ENCODE measurements around the gene PAX4. TPM values are rescaled to one million over a fixed set of nuclear protein-coding genes. Genes with fewer than 3 reads are reported as not detected.

PAX4 gene
- total and polyA plus RNA-seq, 9 of the 15 experiments (the other 6 are each of a cell fraction or from before 2014, with no cell fraction given): not detected

DNA sequence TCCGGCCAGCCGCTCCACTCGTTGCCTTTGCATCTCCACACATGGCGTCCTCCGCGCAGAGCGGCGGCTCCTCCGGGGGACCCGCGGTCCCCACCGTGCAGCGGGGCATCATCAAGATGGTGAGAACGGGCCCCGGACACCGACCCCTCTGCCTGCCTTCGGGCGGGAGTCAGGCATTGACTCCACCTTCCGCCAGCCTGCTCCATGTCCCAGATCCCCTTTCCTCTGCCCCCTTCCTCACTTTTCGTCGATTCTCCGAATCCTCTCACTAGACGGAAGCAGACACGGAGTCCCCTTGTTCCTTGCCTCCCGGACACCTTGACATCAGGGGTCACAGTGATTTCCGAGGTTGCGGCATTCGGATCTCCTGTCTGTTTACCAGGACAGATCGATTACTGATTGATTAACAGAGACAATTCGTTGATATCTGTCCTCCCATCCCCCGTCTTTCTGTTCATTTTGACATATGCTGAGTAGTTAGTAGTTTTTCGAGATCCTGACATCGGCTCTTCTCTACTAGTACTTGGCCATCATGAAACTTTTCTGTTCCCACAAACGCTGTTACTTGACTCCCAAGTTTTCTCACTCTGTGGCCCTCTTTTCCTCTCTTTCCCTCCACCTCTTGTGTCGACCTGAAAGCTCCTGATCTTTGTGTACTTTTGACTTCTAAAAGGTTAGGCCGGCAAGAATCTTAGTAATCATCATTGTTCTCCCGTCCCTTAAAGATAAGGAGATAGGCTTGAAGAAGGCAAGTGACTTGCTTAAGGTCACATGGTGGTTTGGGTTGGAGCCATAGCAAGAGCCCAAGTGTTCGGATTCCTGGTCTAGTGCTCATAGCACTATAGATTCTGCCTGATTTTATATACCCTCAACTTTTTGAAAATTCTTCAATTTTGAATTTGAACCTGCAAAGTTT is 34.6 kb upstream of the PAX4 start (continued):
- no peak; a peak in 2 of 4 replicates for TF ChIP-seq SIN3A (IDR thresholded peaks at IDR 0.05; ENCODE audit: borderline replicate concordance in 2 of 2, control insufficient read depth in 1 of 2, low read depth in 2 of 2, low read length in 2 of 2)
- TF ChIP-seq DACH1 (IDR thresholded peaks at IDR 0.05; ENCODE audit: partially characterized antibody): no peak
- TF ChIP-seq FOXJ2 (tag; IDR thresholded peaks at IDR 0.05): no peak
- no peak for TF ChIP-seq FUS (optimal IDR thresholded peaks at IDR 0.05; ENCODE audit: low read depth, low read length)
- TF ChIP-seq KLF6 (CRISPR knock-in tag; IDR thresholded peaks at IDR 0.05; ENCODE audit: borderline replicate concordance): no peak; the same call in 1 of the 2 replicates
- TF ChIP-seq, protein P1, sequence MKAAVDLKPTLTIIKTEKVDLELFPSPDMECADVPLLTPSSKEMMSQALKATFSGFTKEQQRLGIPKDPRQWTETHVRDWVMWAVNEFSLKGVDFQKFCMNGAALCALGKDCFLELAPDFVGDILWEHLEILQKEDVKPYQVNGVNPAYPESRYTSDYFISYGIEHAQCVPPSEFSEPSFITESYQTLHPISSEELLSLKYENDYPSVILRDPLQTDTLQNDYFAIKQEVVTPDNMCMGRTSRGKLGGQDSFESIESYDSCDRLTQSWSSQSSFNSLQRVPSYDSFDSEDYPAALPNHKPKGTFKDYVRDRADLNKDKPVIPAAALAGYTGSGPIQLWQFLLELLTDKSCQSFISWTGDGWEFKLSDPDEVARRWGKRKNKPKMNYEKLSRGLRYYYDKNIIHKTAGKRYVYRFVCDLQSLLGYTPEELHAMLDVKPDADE (conservative IDR thresholded peaks at IDR 0.05; ENCODE audit: control insufficient read depth, low read depth, low read length): no peak; the same call in 1 of the 2 replicates
- no peak for TF ChIP-seq KLF13 (tag; IDR thresholded peaks at IDR 0.05; ENCODE audit: borderline replicate concordance, low read depth)
- TF ChIP-seq HLTF (IDR thresholded peaks at IDR 0.05): peak; percentile 66; the same call in 1 of the 2 replicates
- 0 out of 2 replicates have a peak, but pooled peaks have one; percentile 31 for TF ChIP-seq ERF (CRISPR knock-in tag; IDR thresholded peaks at IDR 0.05)
- no peak for TF ChIP-seq ZC3H8 (IDR thresholded peaks at IDR 0.05)
- no peak for TF ChIP-seq CBX5 (IDR thresholded peaks at IDR 0.05; ENCODE audit: borderline replicate concordance, low read depth)
- TF ChIP-seq ZKSCAN1 (IDR thresholded peaks at IDR 0.05; ENCODE audit: low read depth, low read length): no peak
- no peak for TF ChIP-seq ZFP1 (CRISPR knock-in tag; IDR thresholded peaks at IDR 0.05)
- TF ChIP-seq FOXA1 (IDR thresholded peaks at IDR 0.05; ENCODE audit: borderline replicate concordance): no peak
- TF ChIP-seq SREBF1 (IDR thresholded peaks at IDR 0.05; ENCODE audit: borderline replicate concordance, low read depth, low read length): no peak
- no peak for TF ChIP-seq ZZZ3 (IDR thresholded peaks at IDR 0.05)
- no peak; the same call in 1 of the 2 replicates for TF ChIP-seq XRCC3 (IDR thresholded peaks at IDR 0.05)
- TF ChIP-seq ZNF586 (CRISPR knock-in tag; conservative IDR thresholded peaks at IDR 0.05): no peak
- TF ChIP-seq ARNT (IDR thresholded peaks at IDR 0.05): peak; percentile 20; a peak in 1 of 4 replicates
- TF ChIP-seq HOXB6 (CRISPR knock-in tag; IDR thresholded peaks at IDR 0.05; ENCODE audit: borderline replicate concordance): no peak; the same call in 1 of the 2 replicates
- TF ChIP-seq ZNF778 (CRISPR knock-in tag; IDR thresholded peaks at IDR 0.05): no peak
- no peak for TF ChIP-seq NFYB (IDR thresholded peaks at IDR 0.05; ENCODE audit: extremely low read depth, insufficient read length)
- TF ChIP-seq EP400 (IDR thresholded peaks at IDR 0.05): no peak
- no peak for TF ChIP-seq CBFB (CRISPR knock-in tag; IDR thresholded peaks at IDR 0.05)
- TF ChIP-seq SMARCC2 (IDR thresholded peaks at IDR 0.05; ENCODE audit: low read depth): no peak
- TF ChIP-seq TGIF2 (CRISPR knock-in tag; IDR thresholded peaks at IDR 0.05): peak; percentile 70; the same call in 1 of the 2 replicates
- TF ChIP-seq ATF1 (CRISPR knock-in tag; IDR thresholded peaks at IDR 0.05): no peak
- TF ChIP-seq ATF1 (tag; IDR thresholded peaks at IDR 0.05): no peak
- TF ChIP-seq PML (IDR thresholded peaks at IDR 0.05; ENCODE audit: low read length): no peak
- TF ChIP-seq, protein P2, sequence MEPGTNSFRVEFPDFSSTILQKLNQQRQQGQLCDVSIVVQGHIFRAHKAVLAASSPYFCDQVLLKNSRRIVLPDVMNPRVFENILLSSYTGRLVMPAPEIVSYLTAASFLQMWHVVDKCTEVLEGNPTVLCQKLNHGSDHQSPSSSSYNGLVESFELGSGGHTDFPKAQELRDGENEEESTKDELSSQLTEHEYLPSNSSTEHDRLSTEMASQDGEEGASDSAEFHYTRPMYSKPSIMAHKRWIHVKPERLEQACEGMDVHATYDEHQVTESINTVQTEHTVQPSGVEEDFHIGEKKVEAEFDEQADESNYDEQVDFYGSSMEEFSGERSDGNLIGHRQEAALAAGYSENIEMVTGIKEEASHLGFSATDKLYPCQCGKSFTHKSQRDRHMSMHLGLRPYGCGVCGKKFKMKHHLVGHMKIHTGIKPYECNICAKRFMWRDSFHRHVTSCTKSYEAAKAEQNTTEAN (CRISPR knock-in tag; IDR thresholded peaks at IDR 0.05): no peak; the same call in 1 of the 2 replicates

Data from K562 (cell line).